ENCODE data around the gene DMRTC1B. TPM values are rescaled to one million over a fixed set of nuclear protein-coding genes. Genes with fewer than 3 reads are reported as not detected.
"Not testable (repeated sequence)": the region's sequence is repeated elsewhere in the genome, so short reads cannot be mapped to it uniquely, and the experiment has no call there.

The DMRTC1B gene
- total RNA-seq, 2 experiments from 2014 or later, result 0.18 TPM; not detected in 1

DNA sequence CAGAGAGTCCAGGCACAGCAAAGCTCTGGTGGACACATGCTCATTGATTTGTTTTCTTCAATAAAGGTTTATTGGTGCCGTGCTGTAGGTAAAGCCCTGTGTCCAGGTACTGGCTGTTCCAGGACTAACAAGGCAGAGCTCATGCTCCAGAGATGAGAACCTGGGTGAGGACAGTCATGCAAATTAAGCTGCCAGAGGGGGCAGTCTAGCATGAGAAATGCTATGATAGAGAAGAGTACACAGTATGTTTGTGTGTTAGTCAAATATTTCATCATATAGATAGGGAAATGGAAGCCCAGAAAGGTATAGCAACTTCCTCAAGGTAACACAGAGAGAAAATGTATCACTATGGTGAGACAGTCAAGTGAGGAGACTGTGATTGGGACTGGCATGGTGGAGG, 11.5 kb downstream of the DMRTC1B start:
- H3K4me3 Mint-ChIP-seq, result not testable (repeated sequence)

DNA sequence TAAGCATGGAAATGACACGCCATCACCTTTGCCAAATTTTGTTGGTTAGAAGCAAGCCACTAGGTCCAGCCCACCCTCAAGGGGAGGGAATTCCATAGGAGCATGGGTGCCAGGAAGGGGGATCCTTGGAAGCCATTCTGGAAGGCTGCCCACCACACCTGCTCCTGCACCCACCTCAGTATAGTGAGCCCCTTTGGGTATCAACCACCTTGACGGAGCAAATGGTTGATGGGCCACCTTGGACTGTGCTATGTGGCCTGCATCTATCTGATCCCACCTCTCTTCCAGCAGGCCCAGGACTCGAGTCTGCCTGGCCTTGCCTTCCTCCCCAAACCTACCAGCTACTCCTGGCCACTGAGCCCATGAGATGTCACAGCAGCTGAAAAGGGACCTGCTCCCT, 13.7 kb downstream of the DMRTC1B start:
- DNase-seq; CTCF ChIA-PET; ATAC-seq; H3K4me3 Mint-ChIP-seq; POLR2A ChIA-PET; H3K4me1 Mint-ChIP-seq (ENCODE audit: low read depth); H3K36me3 Mint-ChIP-seq (ENCODE audit: low read depth); H3K27ac Mint-ChIP-seq; H3K9me3 Mint-ChIP-seq (ENCODE audit: insufficient read depth); H3K27me3 Mint-ChIP-seq (ENCODE audit: low read depth): not testable (repeated sequence)

More for the DNA sequence above, 11.5 kb downstream of the DMRTC1B start:
- H3K27ac Mint-ChIP-seq; H3K4me1 Mint-ChIP-seq (ENCODE audit: low read depth); H3K9me3 Mint-ChIP-seq (ENCODE audit: insufficient read depth); POLR2A ChIA-PET; DNase-seq; CTCF ChIA-PET; H3K27me3 Mint-ChIP-seq (ENCODE audit: low read depth); H3K36me3 Mint-ChIP-seq (ENCODE audit: low read depth); ATAC-seq: not testable (repeated sequence)

DNA sequence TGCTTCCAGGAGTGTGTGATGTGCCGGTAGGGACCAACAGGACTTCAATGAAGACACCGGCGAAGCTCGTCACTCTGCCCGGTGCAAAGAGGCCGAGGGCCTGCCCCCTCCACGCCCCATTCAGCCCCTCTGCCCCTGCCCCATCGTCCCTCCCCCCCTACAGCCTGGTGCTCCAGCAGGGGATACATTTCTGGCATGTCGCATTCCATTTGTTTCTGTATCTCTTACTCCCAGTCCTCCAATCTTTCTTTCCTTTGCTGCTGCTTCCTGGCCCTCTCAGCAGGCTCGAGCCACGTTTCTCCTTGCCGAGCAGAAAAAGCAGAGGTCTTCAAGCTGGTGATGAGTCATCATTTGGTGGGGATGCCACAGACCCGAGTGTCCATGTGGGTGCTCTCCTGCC, 31.4 kb downstream of the DMRTC1B start, which contains the start of gene FAM236D:
Gene FAM236D (minus strand): TSS at position 101 of the 400 bp plus-strand sequence. CDS start 100 bp downstream, at position 1.
- ATAC-seq; H3K27ac Mint-ChIP-seq; POLR2A ChIA-PET; H3K4me1 Mint-ChIP-seq (ENCODE audit: low read depth); H3K27me3 Mint-ChIP-seq (ENCODE audit: low read depth); H3K4me3 Mint-ChIP-seq; H3K9me3 Mint-ChIP-seq (ENCODE audit: insufficient read depth); H3K36me3 Mint-ChIP-seq (ENCODE audit: low read depth); DNase-seq; CTCF ChIA-PET: not testable (repeated sequence)

DNA sequence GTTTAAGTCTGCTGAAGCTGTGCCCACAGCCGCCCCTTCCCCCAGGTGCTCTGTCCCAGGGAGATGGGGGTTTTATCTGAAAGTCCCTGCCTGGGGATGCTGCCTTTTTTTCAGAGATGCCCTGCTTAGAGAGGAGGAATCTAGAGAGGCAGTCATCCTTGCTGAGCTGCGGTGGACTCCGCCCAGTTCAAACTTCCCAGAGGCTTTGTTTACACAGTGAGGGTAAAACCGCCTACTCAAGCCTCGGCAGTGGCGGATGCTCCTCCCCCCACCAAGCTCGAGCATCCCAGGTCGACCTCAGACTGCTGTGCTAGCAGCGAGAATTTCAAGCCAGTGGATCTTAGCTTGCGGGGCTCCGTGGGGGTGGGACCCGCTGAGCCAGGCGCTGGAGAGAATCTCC, 54.0 kb downstream of the DMRTC1B start:
- CTCF ChIA-PET; H3K36me3 Mint-ChIP-seq (ENCODE audit: low read depth); H3K4me1 Mint-ChIP-seq (ENCODE audit: low read depth); ATAC-seq; H3K27ac Mint-ChIP-seq; POLR2A ChIA-PET; H3K4me3 Mint-ChIP-seq; H3K9me3 Mint-ChIP-seq (ENCODE audit: insufficient read depth); H3K27me3 Mint-ChIP-seq (ENCODE audit: low read depth); DNase-seq: not testable (repeated sequence)

DNA sequence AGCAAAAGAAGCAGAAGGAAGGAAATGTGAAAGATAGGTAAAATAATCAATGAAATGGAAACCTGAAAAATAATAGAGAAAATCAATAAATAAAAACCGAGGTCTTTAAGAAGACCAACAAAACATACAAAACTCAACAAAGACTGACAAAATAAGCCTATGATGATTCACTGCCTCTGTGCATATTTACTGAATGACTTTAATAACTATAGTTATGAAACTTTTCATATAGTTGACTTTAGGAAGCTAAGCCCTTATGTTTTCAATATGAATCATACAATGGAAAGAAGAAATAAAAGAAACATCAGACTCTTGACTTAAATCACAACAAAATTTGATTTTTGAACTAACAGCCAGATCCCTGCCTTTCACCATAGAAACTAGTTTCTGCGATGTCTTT, 60.8 kb downstream of the DMRTC1B start:
- H3K4me1 Mint-ChIP-seq (ENCODE audit: low read depth); H3K27me3 Mint-ChIP-seq (ENCODE audit: low read depth); ATAC-seq; POLR2A ChIA-PET; CTCF ChIA-PET; H3K27ac Mint-ChIP-seq; H3K9me3 Mint-ChIP-seq (ENCODE audit: insufficient read depth); H3K36me3 Mint-ChIP-seq (ENCODE audit: low read depth); H3K4me3 Mint-ChIP-seq; DNase-seq: not testable (repeated sequence)

DNA sequence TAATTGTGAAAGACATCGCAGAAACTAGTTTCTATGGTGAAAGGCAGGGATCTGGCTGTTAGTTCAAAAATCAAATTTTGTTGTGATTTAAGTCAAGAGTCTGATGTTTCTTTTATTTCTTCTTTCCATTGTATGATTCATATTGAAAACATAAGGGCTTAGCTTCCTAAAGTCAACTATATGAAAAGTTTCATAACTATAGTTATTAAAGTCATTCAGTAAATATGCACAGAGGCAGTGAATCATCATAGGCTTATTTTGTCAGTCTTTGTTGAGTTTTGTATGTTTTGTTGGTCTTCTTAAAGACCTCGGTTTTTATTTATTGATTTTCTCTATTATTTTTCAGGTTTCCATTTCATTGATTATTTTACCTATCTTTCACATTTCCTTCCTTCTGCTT, 106.2 kb downstream of the DMRTC1B start:
- H3K9me3 Mint-ChIP-seq (ENCODE audit: insufficient read depth); POLR2A ChIA-PET: not testable (repeated sequence)

DNA sequence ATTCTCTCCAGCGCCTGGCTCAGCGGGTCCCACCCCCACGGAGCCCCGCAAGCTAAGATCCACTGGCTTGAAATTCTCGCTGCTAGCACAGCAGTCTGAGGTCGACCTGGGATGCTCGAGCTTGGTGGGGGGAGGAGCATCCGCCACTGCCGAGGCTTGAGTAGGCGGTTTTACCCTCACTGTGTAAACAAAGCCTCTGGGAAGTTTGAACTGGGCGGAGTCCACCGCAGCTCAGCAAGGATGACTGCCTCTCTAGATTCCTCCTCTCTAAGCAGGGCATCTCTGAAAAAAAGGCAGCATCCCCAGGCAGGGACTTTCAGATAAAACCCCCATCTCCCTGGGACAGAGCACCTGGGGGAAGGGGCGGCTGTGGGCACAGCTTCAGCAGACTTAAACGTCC, 113.0 kb downstream of the DMRTC1B start:
- H3K9me3 Mint-ChIP-seq (ENCODE audit: insufficient read depth); H3K36me3 Mint-ChIP-seq (ENCODE audit: low read depth); H3K4me1 Mint-ChIP-seq (ENCODE audit: low read depth); ATAC-seq; CTCF ChIA-PET; POLR2A ChIA-PET; H3K4me3 Mint-ChIP-seq; H3K27ac Mint-ChIP-seq; DNase-seq; H3K27me3 Mint-ChIP-seq (ENCODE audit: low read depth): not testable (repeated sequence)

More for the DNA sequence above, 106.2 kb downstream of the DMRTC1B start:
- H3K4me3 Mint-ChIP-seq; H3K36me3 Mint-ChIP-seq (ENCODE audit: low read depth); H3K4me1 Mint-ChIP-seq (ENCODE audit: low read depth); DNase-seq; H3K27me3 Mint-ChIP-seq (ENCODE audit: low read depth); H3K27ac Mint-ChIP-seq; CTCF ChIA-PET; ATAC-seq: not testable (repeated sequence)

Other genes starting within 250 kb of the DMRTC1B start
- gene HDAC8, start 204.0 kb upstream of the DMRTC1B start, total RNA-seq, result 10 to 100 TPM; 23.6 to 23.8 TPM
- under 1 TPM; 0.21 to 0.44 TPM for gene PHKA1, start 62.6 kb upstream of the DMRTC1B start, total RNA-seq
- not detected for gene FAM236B, start 5.8 kb downstream of the DMRTC1B start, total RNA-seq
- gene FAM236D, start 31.3 kb downstream of the DMRTC1B start, total RNA-seq, result not detected
- not detected for gene FAM236C, start 135.7 kb downstream of the DMRTC1B start, total RNA-seq
- gene FAM236A, start 161.3 kb downstream of the DMRTC1B start, total RNA-seq, result not detected
- under 1 TPM in 1 of 2 experiments, not detected in 1; 0.18 TPM for gene DMRTC1, start 166.9 kb downstream of the DMRTC1B start, total RNA-seq
- not detected for gene PABPC1L2B, start 226.0 kb downstream of the DMRTC1B start, total RNA-seq